HepG2 (cell line): ENCODE results near the gene GDF15. TPM values are rescaled to one million over a fixed set of nuclear protein-coding genes. Genes with fewer than 3 reads are reported as not detected.

Experiments used
- ARNTL ChIP-seq: sonication (generic); formaldehyde crosslinking; IDR thresholded peaks from 2 replicates; pipeline ENCODE4 v1.4.0; 2020; ENCODE audit warnings: mild to moderate bottlenecking, missing genetic modification reagents
- CHD2 ChIP-seq: IDR thresholded peaks from 2 replicates; pipeline ENCODE4 v1.6.1; 2011; ENCODE audit warnings: low read depth, low read length, improper control_type of control experiment
- CTCF ChIP-seq: sonication (generic); formaldehyde crosslinking; IDR thresholded peaks from 2 replicates; pipeline ENCODE4 v1.5.0; 2020; ENCODE audit warnings: mild to moderate bottlenecking, missing genetic modification reagents, moderate library complexity
- ESRRA ChIP-seq: sonication (generic); formaldehyde crosslinking; IDR thresholded peaks from 2 replicates; pipeline ENCODE4 v1.5.1; 2020; ENCODE audit warnings: mild to moderate bottlenecking, low read depth, missing genetic modification reagents
- PHF5A ChIP-seq: IDR thresholded peaks from one replicate; pipeline ENCODE4 v1.6.1; 2018; ENCODE audit warnings: low read depth, missing genetic modification reagents; ENCODE audit not compliant: unreplicated experiment
- SALL1 ChIP-seq: sonication (generic); formaldehyde crosslinking; IDR thresholded peaks from 2 replicates; pipeline ENCODE4 v1.8.0; 2022; ENCODE audit warnings: mild to moderate bottlenecking, missing genetic modification reagents
- TOPORS ChIP-seq: sonication (generic); formaldehyde crosslinking; IDR thresholded peaks from 2 replicates; pipeline ENCODE4 v1.8.0; 2023; ENCODE audit warnings: mild to moderate bottlenecking, missing genetic modification reagents
- ZNF251 ChIP-seq: sonication (generic); formaldehyde crosslinking; IDR thresholded peaks from 2 replicates; pipeline ENCODE4 v1.9.0; 2021; ENCODE audit warnings: mild to moderate bottlenecking, missing genetic modification reagents
- ZNF513 ChIP-seq: sonication (generic); formaldehyde crosslinking; conservative IDR thresholded peaks from 2 replicates; pipeline ENCODE4 v1.5.0; 2020; ENCODE audit warnings: missing genetic modification reagents
- ZNF652 ChIP-seq: IDR thresholded peaks from 2 replicates; pipeline ENCODE4 v1.6.1; 2016; ENCODE audit warnings: low read depth, borderline replicate concordance
- ZNF691 ChIP-seq: sonication (generic); formaldehyde crosslinking; IDR thresholded peaks from 2 replicates; pipeline ENCODE4 v1.4.0; 2020; ENCODE audit warnings: missing genetic modification reagents, low read depth, mild to moderate bottlenecking, borderline replicate concordance
- ZNF7 ChIP-seq: IDR thresholded peaks from 2 replicates; pipeline ENCODE4 v1.6.1; 2016; ENCODE audit warnings: missing biosample characterization, missing genetic modification reagents
- ZSCAN22 ChIP-seq: sonication (generic); formaldehyde crosslinking; IDR thresholded peaks from 2 replicates; pipeline ENCODE4 v1.4.0; 2020; ENCODE audit warnings: mild to moderate bottlenecking, missing genetic modification reagents
- polyA plus RNA-seq, 8 experiments: library from polyadenylated mRNA; depleted of rRNA in 3 of 8; stranded (reverse) in 7 of 8; unstranded in 1 of 8; fragments of >200 nt; fragmentation: Illumina TruSeq in 4 of 8; extraction: Trizol in 4 of 8; gene quantifications; 2 replicates each; pipeline versions ENCODE4 v1.2.1 to v1.2.3, GENCODE V29; 2011 to 2016; ENCODE audit warnings: low read depth in 4 of 8, missing spikeins in 1 of 8, mixed read lengths in 1 of 8; ENCODE audit not compliant: insufficient read depth in 1 of 8
- total RNA-seq, 5 experiments: library from RNA; depleted of rRNA; stranded (reverse); fragments of >200 nt; fragmentation: Illumina TruSeq; extraction: Trizol; gene quantifications; 2 replicates each; pipeline ENCODE4 v1.2.3, GENCODE V29; 2016; ENCODE audit warnings: low read depth in 1 of 5
- TF ChIP-seq, protein P1 (sequence below): sonication (generic); formaldehyde crosslinking; IDR thresholded peaks from 2 replicates; pipeline ENCODE4 v1.4.0; 2020; ENCODE audit warnings: missing genetic modification reagents, borderline replicate concordance
- TF ChIP-seq, protein P2 (sequence below): sonication (generic); formaldehyde crosslinking; IDR thresholded peaks from 2 replicates; pipeline ENCODE4 v1.5.0; 2020; ENCODE audit warnings: missing genetic modification reagents
- TF ChIP-seq, protein P3 (sequence below): sonication (generic); formaldehyde crosslinking; IDR thresholded peaks from 2 replicates; pipeline ENCODE4 v1.8.0; 2023; ENCODE audit warnings: mild to moderate bottlenecking, missing genetic modification reagents
- TF ChIP-seq, protein P4 (sequence below): sonication (generic); formaldehyde crosslinking; IDR thresholded peaks from 2 replicates; pipeline ENCODE4 v1.4.0; 2020; ENCODE audit warnings: mild to moderate bottlenecking, low read depth, missing genetic modification reagents
- TF ChIP-seq, protein P5 (sequence below): sonication (generic); formaldehyde crosslinking; IDR thresholded peaks from 2 replicates; pipeline ENCODE4 v1.4.0; 2020; ENCODE audit warnings: missing genetic modification reagents

The GDF15 gene
- total and polyA plus RNA-seq, 2 of the 13 experiments (the other 11 are each of a cell fraction or from before 2014, with no cell fraction given), result 146 to 422 TPM

- TF ChIP-seq, protein P1, sequence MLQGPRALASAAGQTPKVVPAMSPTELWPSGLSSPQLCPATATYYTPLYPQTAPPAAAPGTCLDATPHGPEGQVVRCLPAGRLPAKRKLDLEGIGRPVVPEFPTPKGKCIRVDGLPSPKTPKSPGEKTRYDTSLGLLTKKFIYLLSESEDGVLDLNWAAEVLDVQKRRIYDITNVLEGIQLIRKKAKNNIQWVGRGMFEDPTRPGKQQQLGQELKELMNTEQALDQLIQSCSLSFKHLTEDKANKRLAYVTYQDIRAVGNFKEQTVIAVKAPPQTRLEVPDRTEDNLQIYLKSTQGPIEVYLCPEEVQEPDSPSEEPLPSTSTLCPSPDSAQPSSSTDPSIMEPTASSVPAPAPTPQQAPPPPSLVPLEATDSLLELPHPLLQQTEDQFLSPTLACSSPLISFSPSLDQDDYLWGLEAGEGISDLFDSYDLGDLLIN (CRISPR knock-in tag), result no peak
- no peak for TF ChIP-seq ZNF691 (CRISPR knock-in tag)
- TF ChIP-seq SALL1 (CRISPR knock-in tag), result peak; percentile 41; the same call in 1 of the 2 replicates
- no peak for TF ChIP-seq ZSCAN22
- no peak for TF ChIP-seq ZNF251 (CRISPR knock-in tag)
- TF ChIP-seq, protein P2, sequence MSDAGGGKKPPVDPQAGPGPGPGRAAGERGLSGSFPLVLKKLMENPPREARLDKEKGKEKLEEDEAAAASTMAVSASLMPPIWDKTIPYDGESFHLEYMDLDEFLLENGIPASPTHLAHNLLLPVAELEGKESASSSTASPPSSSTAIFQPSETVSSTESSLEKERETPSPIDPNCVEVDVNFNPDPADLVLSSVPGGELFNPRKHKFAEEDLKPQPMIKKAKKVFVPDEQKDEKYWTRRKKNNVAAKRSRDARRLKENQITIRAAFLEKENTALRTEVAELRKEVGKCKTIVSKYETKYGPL (CRISPR knock-in tag), result no peak
- no peak for TF ChIP-seq ZNF513
- TF ChIP-seq PHF5A (CRISPR knock-in tag), result no peak
- no peak for TF ChIP-seq ZNF7 (CRISPR knock-in tag)
- TF ChIP-seq TOPORS, result 0 out of 2 replicates have a peak, but pooled peaks have one; percentile 3
- no peak for TF ChIP-seq ARNTL (CRISPR knock-in tag)
- TF ChIP-seq, protein P3, sequence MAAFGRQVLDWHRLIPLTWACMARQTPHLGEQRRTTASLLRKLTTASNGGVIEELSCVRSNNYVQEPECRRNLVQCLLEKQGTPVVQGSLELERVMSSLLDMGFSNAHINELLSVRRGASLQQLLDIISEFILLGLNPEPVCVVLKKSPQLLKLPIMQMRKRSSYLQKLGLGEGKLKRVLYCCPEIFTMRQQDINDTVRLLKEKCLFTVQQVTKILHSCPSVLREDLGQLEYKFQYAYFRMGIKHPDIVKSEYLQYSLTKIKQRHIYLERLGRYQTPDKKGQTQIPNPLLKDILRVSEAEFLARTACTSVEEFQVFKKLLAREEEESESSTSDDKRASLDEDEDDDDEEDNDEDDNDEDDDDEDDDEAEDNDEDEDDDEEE, result no peak
- TF ChIP-seq, protein P4, sequence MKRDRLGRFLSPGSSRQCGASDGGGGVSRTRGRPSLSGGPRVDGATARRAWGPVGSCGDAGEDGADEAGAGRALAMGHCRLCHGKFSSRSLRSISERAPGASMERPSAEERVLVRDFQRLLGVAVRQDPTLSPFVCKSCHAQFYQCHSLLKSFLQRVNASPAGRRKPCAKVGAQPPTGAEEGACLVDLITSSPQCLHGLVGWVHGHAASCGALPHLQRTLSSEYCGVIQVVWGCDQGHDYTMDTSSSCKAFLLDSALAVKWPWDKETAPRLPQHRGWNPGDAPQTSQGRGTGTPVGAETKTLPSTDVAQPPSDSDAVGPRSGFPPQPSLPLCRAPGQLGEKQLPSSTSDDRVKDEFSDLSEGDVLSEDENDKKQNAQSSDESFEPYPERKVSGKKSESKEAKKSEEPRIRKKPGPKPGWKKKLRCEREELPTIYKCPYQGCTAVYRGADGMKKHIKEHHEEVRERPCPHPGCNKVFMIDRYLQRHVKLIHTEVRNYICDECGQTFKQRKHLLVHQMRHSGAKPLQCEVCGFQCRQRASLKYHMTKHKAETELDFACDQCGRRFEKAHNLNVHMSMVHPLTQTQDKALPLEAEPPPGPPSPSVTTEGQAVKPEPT (CRISPR knock-in tag), result no peak
- peak; percentile 91 for TF ChIP-seq CHD2
- peak; percentile 29; the same call in 1 of the 2 replicates for TF ChIP-seq CTCF
- no peak for TF ChIP-seq ESRRA
- TF ChIP-seq ZNF652 (CRISPR knock-in tag), result no peak
- TF ChIP-seq, protein P5, sequence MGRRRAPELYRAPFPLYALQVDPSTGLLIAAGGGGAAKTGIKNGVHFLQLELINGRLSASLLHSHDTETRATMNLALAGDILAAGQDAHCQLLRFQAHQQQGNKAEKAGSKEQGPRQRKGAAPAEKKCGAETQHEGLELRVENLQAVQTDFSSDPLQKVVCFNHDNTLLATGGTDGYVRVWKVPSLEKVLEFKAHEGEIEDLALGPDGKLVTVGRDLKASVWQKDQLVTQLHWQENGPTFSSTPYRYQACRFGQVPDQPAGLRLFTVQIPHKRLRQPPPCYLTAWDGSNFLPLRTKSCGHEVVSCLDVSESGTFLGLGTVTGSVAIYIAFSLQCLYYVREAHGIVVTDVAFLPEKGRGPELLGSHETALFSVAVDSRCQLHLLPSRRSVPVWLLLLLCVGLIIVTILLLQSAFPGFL (CRISPR knock-in tag), result no peak
Measured at GRCh38 chr19:18419699-18420460, 33.9 kb downstream of the GDF15 start (continued).
